ENCODE data around the gene WSCD2. TPM values are rescaled to one million over a fixed set of nuclear protein-coding genes. Genes with fewer than 3 reads are reported as not detected.

Gene WSCD2
- total and polyA plus RNA-seq, 2 donors (not counting 3 experiments of a cell fraction or from before 2014, with no cell fraction given), result not detected

- dilution Hi-C loops (cut with MboI; ENCODE audit: extremely low pct_ligation_motif_present, low sequenced_read_pairs), result no loop called here
- no peaks in the 10 kb centered on the region for H3K9me1 ChIP-seq (replicated peaks; ENCODE audit: control insufficient read depth, extremely low read depth, insufficient read depth, low read length)
- no peak for FAIRE-seq
- no TSS peak for BruUV-seq (replicated peaks)
- intact Hi-C loops (cut with micrococcal nuclease), result no loop called here
- H3K79me2 ChIP-seq (ENCODE audit: control insufficient read depth, insufficient read depth, low read length), result no peaks in the 10 kb centered on the region
- H3K27ac ChIP-seq (ENCODE audit: insufficient read depth, low read depth, low read length), result no peak overlapping the region
- TF ChIP-seq GATA2 (IDR thresholded peaks at IDR 0.05; ENCODE audit: insufficient read depth, insufficient read length, low read depth, low read length), result no peak
- no peak for TF ChIP-seq MAX (IDR thresholded peaks at IDR 0.05; ENCODE audit: insufficient read depth, insufficient read length)
- no peak for TF ChIP-seq FOS (IDR thresholded peaks at IDR 0.05; ENCODE audit: borderline replicate concordance, insufficient read depth, low read length)
- TF ChIP-seq JUN (IDR thresholded peaks at IDR 0.05; ENCODE audit: borderline replicate concordance, insufficient read depth, insufficient read length, low read depth), result no peak
- TF ChIP-seq, protein P1, sequence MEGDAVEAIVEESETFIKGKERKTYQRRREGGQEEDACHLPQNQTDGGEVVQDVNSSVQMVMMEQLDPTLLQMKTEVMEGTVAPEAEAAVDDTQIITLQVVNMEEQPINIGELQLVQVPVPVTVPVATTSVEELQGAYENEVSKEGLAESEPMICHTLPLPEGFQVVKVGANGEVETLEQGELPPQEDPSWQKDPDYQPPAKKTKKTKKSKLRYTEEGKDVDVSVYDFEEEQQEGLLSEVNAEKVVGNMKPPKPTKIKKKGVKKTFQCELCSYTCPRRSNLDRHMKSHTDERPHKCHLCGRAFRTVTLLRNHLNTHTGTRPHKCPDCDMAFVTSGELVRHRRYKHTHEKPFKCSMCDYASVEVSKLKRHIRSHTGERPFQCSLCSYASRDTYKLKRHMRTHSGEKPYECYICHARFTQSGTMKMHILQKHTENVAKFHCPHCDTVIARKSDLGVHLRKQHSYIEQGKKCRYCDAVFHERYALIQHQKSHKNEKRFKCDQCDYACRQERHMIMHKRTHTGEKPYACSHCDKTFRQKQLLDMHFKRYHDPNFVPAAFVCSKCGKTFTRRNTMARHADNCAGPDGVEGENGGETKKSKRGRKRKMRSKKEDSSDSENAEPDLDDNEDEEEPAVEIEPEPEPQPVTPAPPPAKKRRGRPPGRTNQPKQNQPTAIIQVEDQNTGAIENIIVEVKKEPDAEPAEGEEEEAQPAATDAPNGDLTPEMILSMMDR (IDR thresholded peaks at IDR 0.05; ENCODE audit: extremely low read depth in 1 of 2, insufficient read depth in 1 of 2, low read depth in 1 of 2, low read length in 2 of 2), result no peak
- no peak for TF ChIP-seq EZH2 (IDR thresholded peaks at IDR 0.05; ENCODE audit: borderline replicate concordance, low read depth, low read length, severe bottlenecking)
- no peak for TF ChIP-seq POLR2A (IDR thresholded peaks at IDR 0.05; ENCODE audit: low read depth, low read length)
- TF ChIP-seq POLR2AphosphoS5 (IDR thresholded peaks at IDR 0.05; ENCODE audit: insufficient read depth, low read depth, low read length), result no peak
- no peak for TF ChIP-seq MYC (IDR thresholded peaks at IDR 0.05; ENCODE audit: low read depth, low read length)
- no peaks in the 10 kb centered on the region for H3K36me3 ChIP-seq (ENCODE audit: control insufficient read depth in 2 of 2, extremely low read depth in 1 of 2, insufficient read depth in 2 of 2, low read length in 2 of 2)
- ChIA-PET POLR2A (no interaction called here), CTCF (no interaction called here)
- H3K4me1 ChIP-seq (ENCODE audit: control insufficient read depth, extremely low read depth, insufficient read depth, low read length), result no peaks in the 10 kb centered on the region
- H3K4me2 ChIP-seq (ENCODE audit: insufficient read depth, low read length), result no peak overlapping the region
- no peak overlapping the region for H3K9ac ChIP-seq (replicated peaks; ENCODE audit: extremely low read depth, insufficient read depth, low read length)
- no peaks in the 10 kb centered on the region for H4K20me1 ChIP-seq (replicated peaks; ENCODE audit: control insufficient read depth, extremely low read depth, insufficient read depth, low read length)
- H2AFZ ChIP-seq (ENCODE audit: low read depth, low read length), result no peak overlapping the region
- no peak overlapping the region for H3K4me3 ChIP-seq (replicated peaks in 1 of 3; ENCODE audit: insufficient read depth in 1 of 3, low read depth in 1 of 3, low read length in 3 of 3)
- H3K27me3 ChIP-seq (ENCODE audit: control insufficient read depth in 2 of 2, insufficient read depth in 2 of 2, low read length in 2 of 2), result no peaks in the 10 kb centered on the region
- no peaks in the 10 kb centered on the region for H3K9me3 ChIP-seq (replicated peaks; ENCODE audit: control insufficient read depth, insufficient read depth, low read length)
- no peak for DNase-seq (ENCODE audit: low read depth, low spot score)
These were observed 23.1 kb downstream of the WSCD2 start for GRCh38 chr12:108152170-108152538.
